H9 (cell line): ENCODE measurements around the gene FAS. TPM values are rescaled to one million over a fixed set of nuclear protein-coding genes. Genes with fewer than 3 reads are reported as not detected.

ENCODE experiments used
- DNase-seq: peaks from one replicate; pipeline ENCODE4 v3.0.0-alpha.2; 2017
- H2AFZ ChIP-seq: one replicate; pipeline ENCODE4 v1.6.1; 2013; ENCODE audit warnings: mild to moderate bottlenecking, low read length, control low read depth, moderate library complexity
- H2AK5ac ChIP-seq: 2 replicates; pipeline ENCODE4 v1.6.1; 2013; ENCODE audit warnings: low read length, control low read depth, mixed read lengths; ENCODE audit not compliant: insufficient read length
- H2BK120ac ChIP-seq: one replicate; pipeline ENCODE4 v1.6.1; 2013; ENCODE audit warnings: low read depth, mild to moderate bottlenecking, low read length, control low read depth, inconsistent platforms; ENCODE audit not compliant: poor library complexity, severe bottlenecking
- H2BK12ac ChIP-seq: 2 replicates; pipeline ENCODE4 v1.6.1; 2013; ENCODE audit warnings: low read length, control low read depth, mixed read lengths, low read depth; ENCODE audit not compliant: insufficient read length
- H2BK15ac ChIP-seq: 2 replicates; pipeline ENCODE4 v1.6.1; 2013; ENCODE audit warnings: low read depth, low read length, control low read depth
- H2BK20ac ChIP-seq: one replicate; pipeline ENCODE4 v1.6.1; 2013; ENCODE audit warnings: low read depth, mild to moderate bottlenecking, low read length, control low read depth, inconsistent platforms; ENCODE audit not compliant: poor library complexity, severe bottlenecking
- H2BK5ac ChIP-seq: 2 replicates; pipeline ENCODE4 v1.6.1; 2013; ENCODE audit warnings: low read length, control low read depth, mixed read lengths; ENCODE audit not compliant: insufficient read length
- H3K14ac ChIP-seq: 2 replicates; pipeline ENCODE4 v1.6.1; 2013; ENCODE audit warnings: low read length, control low read depth; ENCODE audit not compliant: insufficient read depth
- H3K18ac ChIP-seq: 2 replicates; pipeline ENCODE4 v1.6.1; 2013; ENCODE audit warnings: low read depth, mild to moderate bottlenecking, mixed read lengths, low read length, control low read depth; ENCODE audit not compliant: insufficient read length
- H3K23ac ChIP-seq: 2 replicates; pipeline ENCODE4 v1.6.1; 2013; ENCODE audit warnings: low read length, control low read depth, mixed read lengths, low read depth; ENCODE audit not compliant: insufficient read length
- H3K23me2 ChIP-seq: 2 replicates; pipeline ENCODE4 v1.6.1; 2013; ENCODE audit warnings: low read depth, mild to moderate bottlenecking, mixed read lengths, low read length, control low read depth; ENCODE audit not compliant: insufficient read length, poor library complexity, severe bottlenecking
- H3K27ac ChIP-seq: 2 replicates; pipeline ENCODE4 v1.5.1; 2013; ENCODE audit warnings: low read length, control low read depth, mixed read lengths, low read depth; ENCODE audit not compliant: insufficient read length
- H3K27me3 ChIP-seq: 2 replicates; pipeline ENCODE4 v1.6.1; 2013; ENCODE audit warnings: low read length, control low read depth, inconsistent platforms; ENCODE audit not compliant: insufficient read depth
- H3K4ac ChIP-seq: 2 replicates; pipeline ENCODE4 v1.6.1; 2013; ENCODE audit warnings: low read depth, mild to moderate bottlenecking, control low read depth, inconsistent platforms, low read length, moderate library complexity
- H3K4me1 ChIP-seq: 2 replicates; pipeline ENCODE4 v1.6.1; 2013; ENCODE audit warnings: low read length, control low read depth, inconsistent platforms; ENCODE audit not compliant: insufficient read depth
- H3K4me2 ChIP-seq: 2 replicates; pipeline ENCODE4 v1.6.1; 2013; ENCODE audit warnings: low read length, control low read depth, mixed read lengths; ENCODE audit not compliant: insufficient read length, insufficient read depth
- H3K56ac ChIP-seq: 2 replicates; pipeline ENCODE4 v1.6.1; 2013; ENCODE audit warnings: low read depth, mild to moderate bottlenecking, mixed read lengths, low read length, control low read depth; ENCODE audit not compliant: insufficient read length
- H3K79me1 ChIP-seq: 2 replicates; pipeline ENCODE4 v1.6.1; 2013; ENCODE audit warnings: low read depth, mild to moderate bottlenecking, moderate library complexity, low read length, control low read depth, inconsistent platforms; ENCODE audit not compliant: insufficient read depth, poor library complexity, severe bottlenecking
- H3K79me2 ChIP-seq: 2 replicates; pipeline ENCODE4 v1.6.1; 2013; ENCODE audit warnings: low read length, control low read depth, inconsistent platforms; ENCODE audit not compliant: insufficient read depth
- H3K9ac ChIP-seq: 2 replicates; pipeline ENCODE4 v1.6.1; 2013; ENCODE audit warnings: low read length, control low read depth, mixed read lengths; ENCODE audit not compliant: insufficient read length; ENCODE audit errors: extremely low read depth
- H3K9me3 ChIP-seq: one replicate; pipeline ENCODE4 v1.6.1; 2013; ENCODE audit warnings: low read depth, low read length, inconsistent platforms; ENCODE audit not compliant: control insufficient read depth
- H3T11ph ChIP-seq: one replicate; pipeline ENCODE4 v1.6.1; 2013; ENCODE audit warnings: mild to moderate bottlenecking, low read length, control low read depth, inconsistent platforms
- H4K20me1 ChIP-seq: one replicate; pipeline ENCODE4 v1.6.1; 2013; ENCODE audit not compliant: control insufficient read depth, insufficient read length, insufficient read depth
- H4K5ac ChIP-seq: 2 replicates; pipeline ENCODE4 v1.6.1; 2013; ENCODE audit warnings: low read depth, mild to moderate bottlenecking, mixed read lengths, low read length, control low read depth; ENCODE audit not compliant: insufficient read length
- H4K8ac ChIP-seq: replicated peaks from 2 replicates; pipeline ENCODE4 v1.6.1; 2013; ENCODE audit warnings: low read length, control low read depth, mixed read lengths, low read depth; ENCODE audit not compliant: insufficient read length
- H4K91ac ChIP-seq: 2 replicates; pipeline ENCODE4 v1.6.1; 2013; ENCODE audit warnings: low read depth, mild to moderate bottlenecking, moderate library complexity, mixed read lengths, low read length, control low read depth; ENCODE audit not compliant: insufficient read length
- H3K27ac Mint-ChIP-seq, 3 experiments: 2 replicates in 2 of 3; 3 replicates in 1 of 3; pipeline ENCODE4 v1.8.0; 2020 to 2021; ENCODE audit warnings: mixed read lengths in 3 of 3, mild to moderate bottlenecking in 1 of 3, moderate library complexity in 1 of 3
- H3K27me3 Mint-ChIP-seq: 2 replicates; pipeline ENCODE4 v1.8.0; 2021; ENCODE audit warnings: low read depth, mild to moderate bottlenecking, moderate library complexity, mixed read lengths
- H3K36me3 Mint-ChIP-seq, 3 experiments: 2 replicates in 2 of 3; 3 replicates in 1 of 3; pipeline ENCODE4 v1.8.0; 2020 to 2021; ENCODE audit warnings: low read depth in 3 of 3, mixed read lengths in 3 of 3; ENCODE audit not compliant: insufficient read depth in 1 of 3
- H3K4me1 Mint-ChIP-seq, 2 experiments: 2 replicates each; pipeline ENCODE4 v1.8.0; 2020; ENCODE audit warnings: mixed read lengths in 2 of 2
- H3K4me3 Mint-ChIP-seq, 2 experiments: 2 replicates in 1 of 2; 3 replicates in 1 of 2; pipeline ENCODE4 v1.8.0; 2020 to 2021; ENCODE audit warnings: mild to moderate bottlenecking in 2 of 2, mixed read lengths in 2 of 2, moderate library complexity in 1 of 2
- H3K9me3 Mint-ChIP-seq, 2 experiments: 2 replicates in 1 of 2; 3 replicates in 1 of 2; pipeline ENCODE4 v1.8.0; 2020; ENCODE audit warnings: mild to moderate bottlenecking in 2 of 2, mixed read lengths in 2 of 2, moderate library complexity in 1 of 2
- WGBS: extraction: QIAGEN DNeasy Blood & Tissue Kit; methylation state at CpG from one replicate; pipeline ENCODE4 v1.1.7; 2013; ENCODE audit warnings: missing lambda C conversion rate, low lambda C conversion rate, mixed read lengths; ENCODE audit not compliant: insufficient read length; ENCODE audit errors: extremely low coverage; 5-methylcytosine and 5-hydroxymethylcytosine counted together
- long read RNA-seq: library from polyadenylated mRNA; unstranded; transcript quantifications from one replicate; pipeline ENCODE4 v2.0.0, GENCODE V29; 2020
- total RNA-seq: library from RNA; stranded (reverse); gene quantifications from 2 replicates; pipeline ENCODE4 v1.2.1, GENCODE V29; 2021
- TF ChIP-seq, protein P1 (sequence below): fragments of 200-600 bp; sonication (generic); conservative IDR thresholded peaks from 3 replicates; pipeline ENCODE4 v1.8.0; 2021; ENCODE audit warnings: antibody characterized with exemption, mild to moderate bottlenecking

Gene FAS
- total RNA-seq = 3.0 and 3.1 TPM in 2 replicates
- long read RNA-seq, transcript FAS-204 (9 exons, 2,563 nt) = major isoform, 11 of 15 reads
- long read RNA-seq, partial matches to known transcripts = 0 of 15 reads
- long read RNA-seq, other reads (novel, unspliced or antisense) = 3 of 15 reads

DNA sequence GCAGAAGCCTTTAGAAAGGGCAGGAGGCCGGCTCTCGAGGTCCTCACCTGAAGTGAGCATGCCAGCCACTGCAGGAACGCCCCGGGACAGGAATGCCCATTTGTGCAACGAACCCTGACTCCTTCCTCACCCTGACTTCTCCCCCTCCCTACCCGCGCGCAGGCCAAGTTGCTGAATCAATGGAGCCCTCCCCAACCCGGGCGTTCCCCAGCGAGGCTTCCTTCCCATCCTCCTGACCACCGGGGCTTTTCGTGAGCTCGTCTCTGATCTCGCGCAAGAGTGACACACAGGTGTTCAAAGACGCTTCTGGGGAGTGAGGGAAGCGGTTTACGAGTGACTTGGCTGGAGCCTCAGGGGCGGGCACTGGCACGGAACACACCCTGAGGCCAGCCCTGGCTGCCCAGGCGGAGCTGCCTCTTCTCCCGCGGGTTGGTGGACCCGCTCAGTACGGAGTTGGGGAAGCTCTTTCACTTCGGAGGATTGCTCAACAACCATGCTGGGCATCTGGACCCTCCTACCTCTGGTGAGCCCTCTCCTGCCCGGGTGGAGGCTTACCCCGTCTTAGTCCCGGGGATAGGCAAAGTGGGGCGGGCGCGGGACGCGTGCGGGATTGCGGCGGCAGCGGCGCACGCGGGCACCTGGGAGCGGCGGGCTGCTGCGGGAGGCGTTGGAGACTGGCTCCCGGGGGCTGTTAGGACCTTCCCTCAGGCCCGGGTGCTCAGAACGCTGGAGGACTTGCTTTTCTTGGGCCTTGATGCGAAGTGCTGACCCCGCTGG lies at the start of gene FAS:
Gene FAS, plus strand, starts transcription at position 415 of the 777 bp plus-strand sequence. Its CDS starts 79 bp downstream, at position 494.
- H3K18ac ChIP-seq = peak within 1 kb of the TSS; percentile 25
- no peak within 1 kb of the TSS for H4K91ac ChIP-seq
- H2BK120ac ChIP-seq = no peak within 1 kb of the TSS
- peak within 1 kb of the TSS; percentile 24 for H2AFZ ChIP-seq
- peak within 1 kb of the TSS; percentile 44 for H3K4me2 ChIP-seq
- H2BK15ac ChIP-seq = no peak within 1 kb of the TSS
- WGBS = no CpG with 5 or more reads among the region's 51 CpGs
- no peak within 1 kb of the TSS for H4K5ac ChIP-seq
- peaks cover 42% of the 10 kb centered on the region for H3K27me3 Mint-ChIP-seq
- no peak within 1 kb of the TSS for H2BK5ac ChIP-seq
- peak within 1 kb of the TSS; percentile 86 to 90 for H3K4me3 Mint-ChIP-seq
- H3K14ac ChIP-seq = no peak within 1 kb of the TSS
- H3K79me2 ChIP-seq = no peaks in the 10 kb centered on the region
- no peak within 1 kb of the TSS for H2AK5ac ChIP-seq
- peaks cover 18% of the 10 kb centered on the region for H3K23me2 ChIP-seq
- H3K9me3 Mint-ChIP-seq = 0 out of 5 replicates have a peak, but pooled peaks cover 0 to 2% of the 10 kb centered on the region in 2 experiments
- no peaks in the 10 kb centered on the region; the same call in 1 of the 2 replicates for H3K27me3 ChIP-seq
- H2BK12ac ChIP-seq = no peak within 1 kb of the TSS
- no peaks in the 10 kb centered on the region for H3K9me3 ChIP-seq
- H3T11ph ChIP-seq = no peak within 1 kb of the TSS
- peak; percentile 63 for DNase-seq
- no peak within 1 kb of the TSS for H3K4ac ChIP-seq
- H3K56ac ChIP-seq = no peak within 1 kb of the TSS
- peak within 1 kb of the TSS; percentile 35 for H3K9ac ChIP-seq
- H3K4me1 Mint-ChIP-seq = peaks cover 24 to 25% of the 10 kb centered on the region in 2 experiments
- no peaks in the 10 kb centered on the region for H3K79me1 ChIP-seq
- H3K23ac ChIP-seq = no peak within 1 kb of the TSS
- no peak within 1 kb of the TSS for H3K27ac ChIP-seq
- no peaks in the 10 kb centered on the region for H4K20me1 ChIP-seq
- H2BK20ac ChIP-seq = no peak within 1 kb of the TSS
- no peak within 1 kb of the TSS for H3K27ac Mint-ChIP-seq
- TF ChIP-seq, protein P1, sequence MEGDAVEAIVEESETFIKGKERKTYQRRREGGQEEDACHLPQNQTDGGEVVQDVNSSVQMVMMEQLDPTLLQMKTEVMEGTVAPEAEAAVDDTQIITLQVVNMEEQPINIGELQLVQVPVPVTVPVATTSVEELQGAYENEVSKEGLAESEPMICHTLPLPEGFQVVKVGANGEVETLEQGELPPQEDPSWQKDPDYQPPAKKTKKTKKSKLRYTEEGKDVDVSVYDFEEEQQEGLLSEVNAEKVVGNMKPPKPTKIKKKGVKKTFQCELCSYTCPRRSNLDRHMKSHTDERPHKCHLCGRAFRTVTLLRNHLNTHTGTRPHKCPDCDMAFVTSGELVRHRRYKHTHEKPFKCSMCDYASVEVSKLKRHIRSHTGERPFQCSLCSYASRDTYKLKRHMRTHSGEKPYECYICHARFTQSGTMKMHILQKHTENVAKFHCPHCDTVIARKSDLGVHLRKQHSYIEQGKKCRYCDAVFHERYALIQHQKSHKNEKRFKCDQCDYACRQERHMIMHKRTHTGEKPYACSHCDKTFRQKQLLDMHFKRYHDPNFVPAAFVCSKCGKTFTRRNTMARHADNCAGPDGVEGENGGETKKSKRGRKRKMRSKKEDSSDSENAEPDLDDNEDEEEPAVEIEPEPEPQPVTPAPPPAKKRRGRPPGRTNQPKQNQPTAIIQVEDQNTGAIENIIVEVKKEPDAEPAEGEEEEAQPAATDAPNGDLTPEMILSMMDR = no peak
- no peaks in the 10 kb centered on the region; a peak in 1 of 7 replicates for H3K36me3 Mint-ChIP-seq
- H4K8ac ChIP-seq = no peak within 1 kb of the TSS
- no peaks in the 10 kb centered on the region for H3K4me1 ChIP-seq
